AML-193 (cell line): ENCODE data around the gene LRCOL1.

ENCODE experiments used
- DNase-seq, 2 experiments: peaks; one replicate each; lab custom pipeline; 2025; lab: John Stamatoyannopoulos, UW

The LRCOL1 gene

GRCh38 chr12:132563911-132564310 lies 46.5 kb downstream of the LRCOL1 start:
- DNase-seq: no peak

GRCh38 chr12:132562489-132563021 lies 47.8 kb downstream of the LRCOL1 start:
- DNase-seq: no peak

- peak in 1 of 2 experiments; percentile 12 for DNase-seq
Measured at GRCh38 chr12:132561427-132562156, 48.8 kb downstream of the LRCOL1 start.

GRCh38 chr12:132560614-132561426 lies 49.6 kb downstream of the LRCOL1 start:
- DNase-seq: peak; percentile 69 to 72

- peak in 1 of 2 experiments; percentile 1 for DNase-seq
Measured at GRCh38 chr12:132560364-132560613, 50.1 kb downstream of the LRCOL1 start.

- peak; percentile 22 to 27 for DNase-seq
Measured at GRCh38 chr12:132559652-132560363, 50.6 kb downstream of the LRCOL1 start.

GRCh38 chr12:132558861-132559623 lies 51.3 kb downstream of the LRCOL1 start:
- DNase-seq: peak in 1 of 2 experiments; percentile 4

GRCh38 chr12:132558042-132558856 lies 52.1 kb downstream of the LRCOL1 start:
- DNase-seq: peak; percentile 67 to 75

GRCh38 chr12:132557291-132558015 lies 52.9 kb downstream of the LRCOL1 start:
- no peak for DNase-seq

GRCh38 chr12:132556801-132557200 lies 53.6 kb downstream of the LRCOL1 start:
- no peak for DNase-seq

- no peak for DNase-seq
Measured at GRCh38 chr12:132556216-132556615, 54.2 kb downstream of the LRCOL1 start.

- DNase-seq: no peak
Measured at GRCh38 chr12:132555686-132556085, 54.7 kb downstream of the LRCOL1 start.

- DNase-seq: peak; percentile 15 to 25
Measured at GRCh38 chr12:132554845-132555630, 55.3 kb downstream of the LRCOL1 start.
